ENCODE results near the gene TEAD2.

The TEAD2 gene

GRCh38 chr19:49348305-49349189 lies 13.7 kb downstream of the TEAD2 start:
- no peak for DNase-seq (ENCODE audit: low read depth)

GRCh38 chr19:49347835-49348234 lies 14.4 kb downstream of the TEAD2 start:
- DNase-seq (ENCODE audit: low read depth): no peak

DNA sequence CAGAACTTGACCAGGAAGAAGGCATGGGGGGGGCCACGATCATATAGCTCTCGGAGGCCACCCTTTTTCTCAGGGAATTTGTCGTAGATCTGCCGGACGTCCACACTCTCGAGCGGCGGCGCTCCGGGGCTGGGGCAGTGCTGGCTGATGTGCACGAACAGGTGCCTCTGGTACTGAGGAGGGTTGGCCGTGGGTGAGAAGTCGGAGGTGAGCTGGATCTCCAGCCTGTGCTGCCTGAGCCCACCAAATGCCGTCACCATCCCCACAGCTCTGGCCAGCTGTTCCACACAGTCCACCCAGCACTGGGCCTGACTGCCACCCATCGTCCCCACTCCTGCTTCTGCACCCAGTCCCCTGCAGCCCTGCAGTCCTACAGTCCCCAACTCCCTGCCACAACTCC lies 15.0 kb downstream of the TEAD2 start:
- DNase-seq (ENCODE audit: low read depth): no peak

DNA sequence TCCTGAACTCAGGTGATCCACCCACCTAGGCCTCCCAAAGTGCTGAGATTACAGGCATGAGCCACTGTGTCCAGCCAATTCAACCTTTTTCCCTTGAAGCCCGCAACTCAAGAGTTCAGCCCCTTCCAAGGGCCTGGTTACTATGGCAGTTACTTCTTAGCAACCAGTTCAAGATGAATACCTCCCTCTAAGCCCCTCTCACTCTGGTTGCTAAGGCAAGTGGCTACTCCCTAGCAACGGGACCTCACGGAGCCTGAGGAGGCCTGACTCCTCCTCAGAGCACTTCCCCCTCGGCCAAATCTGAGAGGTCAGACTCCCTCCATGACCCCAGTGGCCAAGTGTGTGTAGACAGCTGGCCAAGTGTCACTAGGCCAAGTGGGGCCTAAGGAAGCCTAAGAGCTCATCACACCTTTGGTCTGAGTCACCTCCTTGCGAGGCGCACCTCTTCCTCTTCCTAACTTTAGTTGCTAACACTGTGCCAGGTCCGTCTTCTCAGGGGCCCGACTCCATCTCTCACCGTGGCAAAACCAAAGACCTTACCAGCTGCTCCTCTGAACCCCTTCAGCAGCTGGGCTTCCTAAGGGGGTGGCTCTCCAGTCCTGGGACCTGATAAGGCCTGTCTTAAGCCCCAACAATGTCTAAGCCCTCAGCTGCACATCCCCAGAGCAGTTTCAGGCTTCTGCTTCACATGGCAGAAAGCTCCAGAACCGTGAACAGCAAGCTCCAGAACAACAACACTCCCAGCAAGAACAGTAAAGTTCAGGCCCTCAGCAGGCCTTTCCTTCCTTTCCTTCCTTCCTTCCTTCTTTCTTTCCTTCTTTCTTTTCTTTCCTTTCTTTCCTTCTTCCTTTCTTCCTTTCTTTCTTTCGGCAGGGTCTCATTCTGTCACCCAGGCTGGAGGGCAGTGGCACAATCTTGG lies 17.5 kb downstream of the TEAD2 start:
- no peak for DNase-seq (ENCODE audit: low read depth)

DNA sequence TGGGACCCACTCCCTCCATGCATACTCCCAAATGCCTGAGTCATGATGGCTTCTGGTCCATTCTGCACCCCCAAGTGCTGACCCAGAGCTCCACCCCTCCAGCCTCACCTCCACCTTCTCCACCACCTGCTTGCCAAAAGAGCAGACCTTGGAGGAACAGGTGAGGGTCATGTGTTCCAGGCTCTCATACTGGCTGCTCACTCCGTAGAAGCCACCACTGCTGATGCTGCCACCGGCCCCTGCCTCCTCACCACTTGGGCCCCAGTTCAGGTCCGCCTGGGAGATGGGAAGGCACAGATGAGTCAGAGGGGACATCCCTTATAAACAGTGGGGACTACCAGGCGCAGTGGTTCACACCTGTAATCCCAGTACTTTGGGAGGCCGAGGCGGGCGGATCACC lies 19.1 kb downstream of the TEAD2 start:
- DNase-seq (ENCODE audit: low read depth): no peak

GRCh38 chr19:49342291-49342721 lies 19.9 kb downstream of the TEAD2 start:
- DNase-seq (ENCODE audit: low read depth): no peak

DNA sequence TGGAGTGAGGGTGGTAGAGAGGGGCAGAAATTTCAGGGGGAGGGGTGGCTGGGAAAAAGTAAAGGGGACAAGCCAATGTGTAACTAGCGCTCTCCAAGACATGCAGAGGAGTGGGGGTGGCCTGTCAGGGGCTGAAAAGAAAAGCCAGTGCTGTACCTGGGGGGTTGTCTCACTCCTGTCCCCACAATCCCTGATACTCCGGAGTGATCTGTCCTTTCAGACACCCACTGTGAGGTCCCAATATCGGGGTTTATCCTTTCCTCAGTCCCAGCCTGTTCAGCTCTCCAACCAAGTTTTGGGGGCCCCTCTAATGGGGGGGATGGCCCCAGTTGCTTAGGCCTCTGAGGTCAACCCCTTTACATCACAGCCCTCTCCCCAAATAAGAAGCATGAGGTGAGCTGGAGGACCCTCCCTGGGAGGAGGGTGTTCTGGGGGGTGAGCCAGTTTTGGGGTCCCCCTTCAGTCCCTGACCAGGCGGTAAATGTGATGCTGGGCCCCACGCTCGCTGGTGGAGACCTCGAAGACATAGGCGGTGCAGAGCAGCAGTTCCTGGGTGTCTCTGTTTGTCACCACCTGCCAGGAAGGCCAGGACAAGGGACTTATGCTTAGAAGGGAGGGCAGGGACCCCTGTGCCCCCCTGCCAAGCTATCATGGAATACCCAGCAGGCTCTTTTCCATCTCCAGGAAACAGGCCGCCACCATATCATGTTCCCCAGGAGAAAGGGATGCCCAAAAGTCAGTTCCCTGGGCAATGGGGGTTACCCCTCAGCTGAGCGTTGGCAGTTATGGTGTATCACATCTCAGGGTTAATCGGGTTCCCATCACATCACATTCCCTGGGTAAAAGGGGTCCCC lies 21.1 kb downstream of the TEAD2 start:
- no peak for DNase-seq (ENCODE audit: low read depth)

- DNase-seq (ENCODE audit: low read depth): no peak
Measured at GRCh38 chr19:49340069-49340864, 21.9 kb downstream of the TEAD2 start.

- no peak for DNase-seq (ENCODE audit: low read depth)
Measured at GRCh38 chr19:49339301-49340068, 22.7 kb downstream of the TEAD2 start.

DNA sequence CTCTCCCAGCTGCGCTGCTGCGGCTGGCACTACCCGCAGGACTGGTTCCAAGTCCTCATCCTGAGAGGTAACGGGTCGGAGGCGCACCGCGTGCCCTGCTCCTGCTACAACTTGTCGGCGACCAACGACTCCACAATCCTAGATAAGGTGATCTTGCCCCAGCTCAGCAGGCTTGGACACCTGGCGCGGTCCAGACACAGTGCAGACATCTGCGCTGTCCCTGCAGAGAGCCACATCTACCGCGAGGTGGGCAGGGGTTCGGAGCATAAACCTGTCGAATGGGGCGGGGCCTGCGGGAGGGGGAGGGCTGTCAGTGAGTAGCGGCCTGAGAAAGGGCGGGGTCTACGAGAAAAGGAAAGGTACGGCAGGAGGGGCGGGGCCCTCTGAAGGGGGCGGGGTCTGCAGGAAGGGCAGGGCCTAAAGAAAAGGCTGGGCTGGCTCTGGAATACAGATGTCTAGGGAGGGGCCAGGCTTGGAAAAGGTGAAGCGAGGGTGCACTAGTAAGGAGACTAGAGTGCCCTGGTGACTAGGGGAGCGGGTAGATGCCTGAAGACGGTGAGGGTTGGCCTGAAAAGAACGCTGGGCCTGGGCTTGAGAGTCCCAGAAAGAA lies 23.4 kb downstream of the TEAD2 start:
- no peak for DNase-seq (ENCODE audit: low read depth)

GRCh38 chr19:49338023-49338677 lies 24.1 kb downstream of the TEAD2 start:
- DNase-seq (ENCODE audit: low read depth): no peak

- DNase-seq (ENCODE audit: low read depth): no peak
Measured at GRCh38 chr19:49337267-49338022, 24.8 kb downstream of the TEAD2 start.

- DNase-seq (ENCODE audit: low read depth): no peak
Measured at GRCh38 chr19:49336482-49337266, 25.5 kb downstream of the TEAD2 start.

DNA sequence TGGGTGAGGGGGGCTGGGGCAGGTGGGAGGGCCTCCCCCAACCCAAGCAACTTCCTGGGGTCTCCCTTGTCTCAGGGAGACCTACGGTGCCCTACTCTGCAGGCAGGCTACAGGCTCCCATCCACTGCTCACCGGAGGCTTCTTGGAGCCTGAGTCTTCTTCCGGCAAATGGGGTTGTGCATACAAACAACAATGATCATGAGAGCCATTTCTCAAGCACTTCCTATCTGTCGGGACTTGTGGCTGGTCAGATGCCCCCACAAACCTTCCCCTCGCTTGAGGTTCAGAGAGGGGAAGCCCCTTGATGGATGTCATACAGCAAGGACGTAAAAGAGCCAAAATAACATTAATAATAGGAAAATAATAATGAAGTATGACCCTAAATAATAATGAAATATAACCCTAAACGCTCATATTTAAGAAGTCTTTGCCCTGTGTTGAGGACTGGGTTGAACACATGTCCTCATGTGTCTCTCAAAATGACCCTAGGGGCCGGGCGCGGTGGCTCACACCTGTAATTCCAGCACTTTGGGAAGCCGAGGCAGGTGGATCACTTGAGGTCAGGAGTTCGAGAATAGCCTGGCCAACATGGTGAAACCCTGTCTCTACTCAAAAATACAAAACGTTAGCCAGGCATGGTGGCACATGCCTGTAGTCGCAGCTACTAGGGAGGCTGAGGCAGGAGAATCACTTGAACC lies 26.3 kb downstream of the TEAD2 start:
- DNase-seq (ENCODE audit: low read depth): no peak

GRCh38 chr19:49335071-49335783 lies 27.0 kb downstream of the TEAD2 start, which contains the start of gene CD37:
CD37 (plus strand) TSS chr19:49335406; CDS start chr19:49335541, 135 bp downstream.
- DNase-seq (ENCODE audit: low read depth): peak; percentile 31

- peak; percentile 45 for DNase-seq (ENCODE audit: low read depth)
Measured at GRCh38 chr19:49333811-49334288, 28.4 kb downstream of the TEAD2 start.
